ENCODE measurements around the gene MED12L. TPM values are rescaled to one million over a fixed set of nuclear protein-coding genes. Genes with fewer than 3 reads are reported as not detected.

Gene MED12L
- total RNA-seq, 2 donors from 2014 or later, result 15.5 to 28.9 TPM

DNA sequence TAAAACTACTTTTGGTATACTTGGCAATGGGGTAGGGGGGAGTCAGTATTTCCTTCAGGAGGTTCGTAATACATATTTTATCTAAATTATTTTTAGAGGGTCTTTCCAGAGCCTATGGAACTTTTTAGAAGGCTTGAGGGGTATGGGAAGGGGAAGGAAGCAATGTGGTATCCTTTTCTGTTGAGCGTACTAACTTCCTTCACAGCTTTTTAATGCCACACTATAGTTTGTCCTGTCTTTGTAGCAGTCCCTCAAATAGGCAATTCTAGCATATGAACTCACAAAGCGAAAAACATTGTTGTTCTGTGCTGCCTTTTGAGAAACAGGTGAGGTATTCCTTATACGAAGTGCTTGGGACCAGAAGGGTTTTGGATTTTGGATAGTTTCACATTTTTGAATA is 266.2 kb downstream of the MED12L start:
- H3K9me3 ChIP-seq (ENCODE audit: control insufficient read depth, low read length), result no peaks in the 10 kb centered on the region
- H3K27ac Mint-ChIP-seq, result no peak overlapping the region
- DNase-seq, result no peak
- H3K9me3 Mint-ChIP-seq, result no peaks in the 10 kb centered on the region
- no peaks in the 10 kb centered on the region for H3K4me1 ChIP-seq (ENCODE audit: control insufficient read depth, insufficient read depth, low read length)
- no peak overlapping the region for H3K9ac ChIP-seq (ENCODE audit: extremely low read depth, low read length, poor library complexity, severe bottlenecking)
- no peaks in the 10 kb centered on the region for H3K27me3 Mint-ChIP-seq (ENCODE audit: insufficient read depth)
- no peak overlapping the region for H3K4me3 ChIP-seq (ENCODE audit: low read length)
- TF ChIP-seq, protein P1, sequence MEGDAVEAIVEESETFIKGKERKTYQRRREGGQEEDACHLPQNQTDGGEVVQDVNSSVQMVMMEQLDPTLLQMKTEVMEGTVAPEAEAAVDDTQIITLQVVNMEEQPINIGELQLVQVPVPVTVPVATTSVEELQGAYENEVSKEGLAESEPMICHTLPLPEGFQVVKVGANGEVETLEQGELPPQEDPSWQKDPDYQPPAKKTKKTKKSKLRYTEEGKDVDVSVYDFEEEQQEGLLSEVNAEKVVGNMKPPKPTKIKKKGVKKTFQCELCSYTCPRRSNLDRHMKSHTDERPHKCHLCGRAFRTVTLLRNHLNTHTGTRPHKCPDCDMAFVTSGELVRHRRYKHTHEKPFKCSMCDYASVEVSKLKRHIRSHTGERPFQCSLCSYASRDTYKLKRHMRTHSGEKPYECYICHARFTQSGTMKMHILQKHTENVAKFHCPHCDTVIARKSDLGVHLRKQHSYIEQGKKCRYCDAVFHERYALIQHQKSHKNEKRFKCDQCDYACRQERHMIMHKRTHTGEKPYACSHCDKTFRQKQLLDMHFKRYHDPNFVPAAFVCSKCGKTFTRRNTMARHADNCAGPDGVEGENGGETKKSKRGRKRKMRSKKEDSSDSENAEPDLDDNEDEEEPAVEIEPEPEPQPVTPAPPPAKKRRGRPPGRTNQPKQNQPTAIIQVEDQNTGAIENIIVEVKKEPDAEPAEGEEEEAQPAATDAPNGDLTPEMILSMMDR (conservative IDR thresholded peaks at IDR 0.05), result no peak
- peaks cover 8% of the 10 kb centered on the region for H3K4me1 Mint-ChIP-seq
- no peaks in the 10 kb centered on the region for H3K36me3 ChIP-seq (ENCODE audit: control insufficient read depth, insufficient read depth, low read length)
- no peak overlapping the region for H3K27ac ChIP-seq (ENCODE audit: low read depth, low read length)
- H3K4me3 Mint-ChIP-seq, result no peak overlapping the region
- 93 to 100% methylated on average over 2 to 3 of the region's 4 CpGs for WGBS, 2 experiments (ENCODE audit: insufficient coverage in 1 of 2, insufficient read length in 1 of 2)
- H3K36me3 Mint-ChIP-seq (ENCODE audit: low read depth), result peaks cover 7% of the 10 kb centered on the region
- no peaks in the 10 kb centered on the region for H3K27me3 ChIP-seq (ENCODE audit: control insufficient read depth, insufficient read depth, low read length, poor library complexity, severe bottlenecking)

DNA sequence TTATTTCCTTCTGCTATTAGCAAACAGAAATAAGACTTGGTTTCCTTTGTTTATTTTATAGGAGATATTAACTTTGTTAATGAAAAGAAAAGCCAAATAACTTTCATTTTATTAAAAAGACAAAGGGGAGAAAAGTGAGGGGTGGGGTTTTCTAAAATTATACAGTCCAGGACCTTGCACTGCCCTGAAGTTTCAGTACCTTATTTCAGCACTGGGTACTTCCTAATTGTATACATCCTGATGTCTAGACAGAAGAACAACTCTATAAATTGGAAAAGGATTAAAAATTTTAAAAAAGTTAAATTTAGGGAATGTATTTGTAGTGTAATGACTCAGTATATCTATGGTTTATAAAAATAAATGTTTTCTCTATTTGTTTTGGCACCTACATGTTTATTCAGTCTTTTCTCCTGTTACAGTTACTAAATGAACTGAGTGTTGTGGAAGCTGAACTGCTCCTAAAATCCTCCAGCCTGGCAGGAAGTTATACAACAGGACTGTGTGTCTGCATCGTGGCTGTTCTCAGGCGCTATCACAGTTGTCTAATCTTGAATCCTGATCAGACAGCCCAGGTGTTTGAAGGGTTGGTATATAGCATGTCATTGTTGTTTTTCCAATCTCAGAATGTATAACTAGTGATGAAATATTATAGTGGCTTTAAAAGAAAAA is 271.5 kb downstream of the MED12L start:
- TF ChIP-seq, protein P1 (conservative IDR thresholded peaks at IDR 0.05), result no peak
- no peaks in the 10 kb centered on the region for H3K4me1 ChIP-seq (ENCODE audit: control insufficient read depth, insufficient read depth, low read length)
- no peak for DNase-seq
- no peak overlapping the region for H3K27ac ChIP-seq (ENCODE audit: low read depth, low read length)
- H3K4me1 Mint-ChIP-seq, result no peaks in the 10 kb centered on the region
- H3K36me3 Mint-ChIP-seq (ENCODE audit: low read depth), result peaks cover 9% of the 10 kb centered on the region
- no peak overlapping the region for H3K4me3 ChIP-seq (ENCODE audit: low read length)
- H3K4me3 Mint-ChIP-seq, result no peak overlapping the region
- no peaks in the 10 kb centered on the region for H3K27me3 Mint-ChIP-seq (ENCODE audit: insufficient read depth)
- 95% methylated on average over 2 of the region's 2 CpGs; no CpG with 5 or more reads in 1 of the 2 experiments for WGBS, 2 experiments (ENCODE audit: insufficient coverage in 1 of 2, insufficient read length in 1 of 2)
- H3K9me3 Mint-ChIP-seq, result no peaks in the 10 kb centered on the region
- H3K9me3 ChIP-seq (ENCODE audit: control insufficient read depth, low read length), result no peaks in the 10 kb centered on the region
- no peaks in the 10 kb centered on the region for H3K27me3 ChIP-seq (ENCODE audit: control insufficient read depth, insufficient read depth, low read length, poor library complexity, severe bottlenecking)
- H3K9ac ChIP-seq (ENCODE audit: extremely low read depth, low read length, poor library complexity, severe bottlenecking), result no peak overlapping the region
- H3K27ac Mint-ChIP-seq, result no peak overlapping the region
- H3K36me3 ChIP-seq (ENCODE audit: control insufficient read depth, insufficient read depth, low read length), result no peaks in the 10 kb centered on the region

DNA sequence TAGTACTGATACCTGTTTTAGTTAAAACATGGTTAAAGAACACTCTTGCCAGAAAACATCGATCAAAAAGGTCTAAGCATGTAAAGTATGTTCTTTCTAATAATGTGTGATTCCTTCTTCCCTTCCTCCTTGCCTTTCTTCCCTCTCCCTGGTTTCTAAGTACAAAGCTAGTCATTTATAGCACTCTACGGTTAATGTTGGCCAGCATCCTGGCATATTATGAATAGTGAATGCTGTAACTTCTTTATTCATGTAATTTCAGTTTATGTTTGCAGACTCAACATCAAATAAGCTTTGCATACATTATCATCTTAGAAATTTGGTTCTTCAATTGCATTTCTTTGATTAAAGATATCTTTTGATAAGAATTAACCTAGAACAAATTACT is 272.0 kb downstream of the MED12L start:
- H3K4me3 ChIP-seq (ENCODE audit: low read length), result no peak overlapping the region
- TF ChIP-seq, protein P1 (conservative IDR thresholded peaks at IDR 0.05), result no peak
- no peaks in the 10 kb centered on the region for H3K4me1 ChIP-seq (ENCODE audit: control insufficient read depth, insufficient read depth, low read length)
- no peaks in the 10 kb centered on the region for H3K27me3 ChIP-seq (ENCODE audit: control insufficient read depth, insufficient read depth, low read length, poor library complexity, severe bottlenecking)
- H3K36me3 ChIP-seq (ENCODE audit: control insufficient read depth, insufficient read depth, low read length), result no peaks in the 10 kb centered on the region
- WGBS, 2 experiments (ENCODE audit: insufficient coverage in 1 of 2, insufficient read length in 1 of 2), result 100% methylated on average over 1 of the region's 2 CpGs; no CpG with 5 or more reads in 1 of the 2 experiments
- Mint-ChIP-seq H3K4me1 (no peaks in the 10 kb centered on the region), H3K36me3 (ENCODE audit: low read depth) (peaks cover 7% of the 10 kb centered on the region), H3K9me3 (no peaks in the 10 kb centered on the region), H3K4me3 (no peak overlapping the region), H3K27ac (no peak overlapping the region), H3K27me3 (ENCODE audit: insufficient read depth) (no peaks in the 10 kb centered on the region)
- no peak for DNase-seq
- no peak overlapping the region for H3K27ac ChIP-seq (ENCODE audit: low read depth, low read length)
- H3K9me3 ChIP-seq (ENCODE audit: control insufficient read depth, low read length), result no peaks in the 10 kb centered on the region
- H3K9ac ChIP-seq (ENCODE audit: extremely low read depth, low read length, poor library complexity, severe bottlenecking), result no peak overlapping the region
